Stimulated activated CD8-positive, alpha-beta memory T cell treated with anti-CD3 and anti-CD28 coated beads, Interleukin-12 subunit alpha, Interleukin-12 subunit beta, amount 100 ng/mL, for 1 hour (primary cell): Measurements from ENCODE around the gene CWF19L2.
"Not testable (repeated sequence)": the region's sequence is repeated elsewhere in the genome, so short reads cannot be mapped to it uniquely, and the experiment has no call there.

ENCODE experiments used
- DNase-seq: peaks from one replicate; pipeline ENCODE4 v3.0.0-alpha.2; 2020; ENCODE audit warnings: low read depth

Gene CWF19L2

DNA sequence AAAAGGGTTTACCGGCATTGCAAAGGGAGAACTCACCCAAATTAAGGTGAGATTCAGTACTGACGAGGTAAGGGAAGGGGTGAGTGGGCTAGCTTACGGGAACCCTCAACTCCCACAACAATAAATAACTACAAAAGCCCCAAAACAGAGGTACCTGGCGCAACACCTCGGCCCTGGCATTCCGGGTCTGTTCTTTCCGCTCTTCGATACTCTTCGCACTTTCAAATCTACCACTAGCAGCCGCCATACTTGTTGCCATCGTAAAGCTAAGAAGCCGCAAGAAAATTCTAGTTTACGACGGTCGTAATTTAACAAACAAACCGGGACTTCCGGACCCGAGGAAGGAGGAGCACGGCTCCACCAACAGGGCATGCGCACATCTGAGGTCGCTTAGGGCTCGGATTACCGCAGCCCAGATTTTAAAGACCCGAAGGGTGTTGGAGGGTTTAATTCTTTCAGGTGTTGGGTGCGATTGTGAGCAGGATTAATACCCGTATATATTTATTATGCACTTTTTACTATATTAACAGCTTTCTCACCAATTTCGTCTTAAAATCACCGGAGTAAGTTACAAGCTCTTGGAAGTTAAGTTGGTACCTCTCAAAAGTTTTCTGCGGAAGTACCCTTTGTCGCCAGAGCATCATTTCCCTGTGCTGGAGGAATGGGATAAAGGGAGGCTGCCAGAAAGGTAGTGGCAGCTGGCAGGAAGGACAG lies at the start of gene CWF19L2:
Gene CWF19L2, minus strand, starts transcription at position 268 of the 714 bp plus-strand sequence. Its CDS starts 9 bp downstream, at position 259.
- DNase-seq = peak; percentile 82

DNA sequence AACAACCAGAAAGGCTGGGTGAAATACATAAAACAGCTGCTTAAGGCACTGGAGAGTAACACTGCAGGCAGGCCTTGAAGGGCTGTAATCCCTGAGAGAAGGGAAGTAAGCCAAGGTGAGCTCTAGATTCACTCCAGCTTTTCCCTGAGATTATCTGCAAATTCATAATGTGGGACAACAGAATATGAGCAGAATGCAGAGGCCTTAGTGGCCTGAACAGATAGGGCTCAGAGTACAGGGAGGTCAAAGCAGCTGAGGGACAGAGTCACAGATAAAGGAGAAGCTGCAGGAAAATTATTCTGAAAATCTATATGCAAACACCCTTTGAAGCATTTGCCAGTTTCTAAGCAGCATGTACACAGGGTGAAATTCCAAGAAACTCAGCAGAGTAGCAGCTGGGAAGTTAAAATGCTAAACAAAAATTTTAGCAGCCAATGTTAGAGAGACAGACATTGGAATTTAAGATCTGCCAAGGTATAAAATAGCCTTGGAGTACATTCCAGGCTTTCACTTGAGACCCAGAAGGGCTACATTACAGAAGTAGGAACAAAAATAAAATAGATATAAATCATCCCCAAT lies 48.1 kb upstream of the CWF19L2 start:
- DNase-seq = no peak

DNA sequence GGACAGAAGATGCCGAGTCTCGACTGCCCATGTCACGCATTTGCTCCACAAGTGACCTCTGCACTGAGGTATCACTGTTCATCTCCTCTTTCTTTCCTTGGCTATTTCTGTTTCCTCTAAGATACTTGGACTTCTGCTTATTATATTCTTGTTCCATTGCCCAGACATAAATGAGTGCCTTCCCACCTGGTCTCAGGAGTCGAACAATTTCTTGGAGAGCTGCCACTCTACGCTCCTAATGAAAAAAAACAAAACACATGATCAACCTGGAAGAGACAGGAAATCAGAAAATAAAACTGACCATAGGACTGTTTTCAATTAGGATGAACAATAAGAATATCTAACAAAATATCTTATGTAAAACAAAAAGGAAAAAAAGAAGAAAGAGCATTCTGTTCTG lies 47.4 kb upstream of the CWF19L2 start:
- no peak for DNase-seq

DNA sequence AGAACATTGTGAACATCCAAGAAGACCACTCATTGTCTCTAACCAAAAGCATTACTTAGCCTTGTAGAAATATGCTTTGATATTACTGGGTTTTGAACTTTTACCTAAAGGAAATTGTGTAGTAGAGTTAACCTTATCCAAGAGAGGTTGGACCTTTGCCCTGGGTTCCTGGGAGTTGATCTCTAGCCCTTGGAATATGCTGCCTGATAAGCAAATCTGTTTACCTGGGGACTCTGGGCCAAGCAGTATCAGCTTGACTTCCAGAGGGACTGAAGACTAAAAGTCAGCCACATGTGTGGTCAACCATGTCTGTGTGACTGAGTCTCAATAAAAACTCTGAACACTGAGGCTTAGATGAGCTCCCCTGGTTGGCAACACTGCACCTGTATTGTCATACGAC lies 44.1 kb upstream of the CWF19L2 start:
- DNase-seq = no peak

DNA sequence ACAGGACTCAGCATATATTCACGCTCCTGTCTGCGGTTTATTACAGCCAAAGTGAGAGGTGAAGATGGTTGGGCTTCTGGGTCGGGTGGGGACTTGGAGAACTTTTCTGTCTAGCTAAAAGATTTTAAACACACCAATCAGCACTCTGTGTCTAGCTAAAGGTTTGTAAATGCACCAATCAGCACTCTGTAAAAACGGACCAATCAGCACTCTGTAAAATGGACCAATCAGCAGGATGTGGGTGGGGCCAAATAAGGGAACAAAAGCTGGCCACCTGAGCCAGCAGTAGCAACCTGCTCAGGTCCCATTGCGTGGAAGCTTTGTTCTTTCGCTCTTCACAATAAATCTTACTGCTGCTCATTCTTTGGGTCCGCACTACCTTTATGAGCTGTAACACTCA lies 39.7 kb upstream of the CWF19L2 start:
- DNase-seq = not testable (repeated sequence)

DNA sequence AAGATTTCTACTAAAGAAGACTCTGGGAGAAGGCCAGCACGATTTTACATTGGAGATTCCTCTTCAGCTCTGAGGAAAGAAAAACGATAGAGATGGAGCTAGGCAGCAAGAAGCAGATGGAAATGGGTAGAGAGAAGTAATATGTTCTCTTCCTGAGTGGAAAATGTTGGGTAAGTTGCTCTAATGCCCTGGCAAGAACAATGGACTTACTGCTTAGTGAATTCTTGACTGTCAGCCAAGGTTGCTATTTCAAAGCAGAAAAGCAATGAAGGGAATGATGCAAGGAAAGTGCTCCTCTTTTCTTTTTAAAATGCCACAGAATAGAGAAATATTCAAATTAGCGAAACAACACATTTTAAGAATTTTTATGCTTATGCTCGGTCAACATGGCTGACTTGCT lies 38.4 kb upstream of the CWF19L2 start:
- no peak for DNase-seq

DNA sequence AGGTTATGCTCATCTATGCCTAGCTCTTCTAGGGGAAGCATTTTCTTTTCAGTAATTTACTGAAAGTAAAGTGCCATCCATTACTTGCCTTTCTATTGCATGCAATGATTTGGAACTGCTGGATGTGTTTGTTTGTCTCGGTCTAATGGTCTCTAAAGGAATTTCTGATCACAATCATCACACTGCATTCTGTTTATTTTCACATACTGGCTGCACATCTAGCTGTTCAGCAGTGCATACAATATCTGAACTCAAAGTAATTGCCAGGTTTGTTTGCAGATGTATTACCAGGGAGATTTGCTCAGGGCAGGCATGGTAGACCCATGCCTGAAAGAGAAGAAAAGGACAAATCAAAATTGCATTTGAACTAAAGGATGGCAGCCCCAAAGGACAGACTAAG lies 36.4 kb upstream of the CWF19L2 start:
- no peak for DNase-seq

DNA sequence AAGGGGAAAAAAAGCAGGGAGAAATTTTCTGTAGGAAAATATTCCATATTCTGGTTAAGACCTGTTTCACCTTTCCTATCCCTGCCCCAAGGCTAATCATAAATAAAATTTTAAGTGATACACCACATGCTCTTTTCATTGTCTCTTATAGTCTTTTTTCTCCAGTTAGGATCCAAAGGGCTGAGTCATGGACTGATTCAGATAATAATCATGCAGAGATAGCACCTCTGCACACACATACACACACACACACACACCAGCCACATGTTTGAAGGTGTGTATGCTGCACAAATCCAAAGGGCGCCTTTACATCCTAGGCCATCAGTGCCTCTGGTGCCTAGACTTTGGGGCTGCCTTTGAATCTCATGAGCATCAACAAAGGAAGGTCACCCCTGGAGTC lies 35.5 kb upstream of the CWF19L2 start:
- DNase-seq = no peak

DNA sequence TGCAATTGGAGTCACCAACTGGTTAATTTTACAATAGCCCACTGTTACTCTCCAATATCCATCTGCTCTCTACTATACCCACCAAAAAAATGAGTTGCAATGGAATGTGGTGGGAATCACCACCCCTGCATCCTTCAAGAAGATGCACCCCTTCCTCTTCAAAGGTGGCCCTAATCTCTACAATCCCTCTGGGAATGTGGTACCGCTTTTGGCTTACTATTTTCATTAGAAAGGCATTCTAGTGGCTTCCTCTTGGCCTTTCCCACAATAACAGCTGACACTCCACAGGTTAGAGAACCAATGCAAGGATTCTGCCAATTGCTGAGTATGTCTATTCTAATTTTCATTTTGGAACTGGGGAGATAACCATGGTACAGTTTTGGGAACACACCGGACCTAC lies 33.2 kb upstream of the CWF19L2 start:
- no peak for DNase-seq

DNA sequence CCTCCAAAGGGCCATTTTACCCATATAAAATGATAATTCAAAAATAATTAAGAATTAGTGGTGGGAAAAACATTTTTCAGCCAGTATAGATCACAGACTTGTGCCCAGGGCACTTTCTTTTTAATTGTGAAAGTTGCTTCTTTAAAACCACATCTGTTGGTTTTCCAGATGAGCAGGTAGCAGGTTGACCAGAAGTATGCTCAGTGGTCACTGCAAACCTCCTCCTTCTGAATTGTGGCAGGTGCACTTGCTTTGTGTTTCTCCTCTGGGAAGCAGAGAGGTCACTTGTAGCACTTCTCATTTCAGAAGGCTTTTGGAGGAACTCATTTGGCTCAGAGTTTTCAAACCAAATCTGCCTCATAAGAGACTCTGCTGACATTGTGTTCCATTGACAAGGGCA lies 24.6 kb upstream of the CWF19L2 start:
- DNase-seq = no peak

DNA sequence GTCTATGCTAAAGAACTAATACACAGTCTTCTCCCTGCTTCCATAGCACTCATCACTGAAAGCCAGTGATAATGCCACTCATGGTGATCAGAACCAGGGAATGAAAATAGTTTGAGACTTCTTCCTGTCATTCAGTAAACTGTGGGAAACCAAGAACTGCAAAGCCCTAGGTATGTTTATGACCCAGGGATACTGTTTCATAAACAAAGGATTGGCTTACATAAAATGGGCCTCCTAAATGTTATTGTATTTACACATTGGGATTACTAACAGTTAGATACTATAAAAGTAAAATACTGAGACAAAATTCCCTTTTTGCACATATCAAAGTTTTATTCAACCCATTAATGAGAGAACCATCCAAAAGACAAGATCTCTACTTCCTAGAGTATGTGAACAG lies 21.3 kb upstream of the CWF19L2 start:
- DNase-seq = no peak

DNA sequence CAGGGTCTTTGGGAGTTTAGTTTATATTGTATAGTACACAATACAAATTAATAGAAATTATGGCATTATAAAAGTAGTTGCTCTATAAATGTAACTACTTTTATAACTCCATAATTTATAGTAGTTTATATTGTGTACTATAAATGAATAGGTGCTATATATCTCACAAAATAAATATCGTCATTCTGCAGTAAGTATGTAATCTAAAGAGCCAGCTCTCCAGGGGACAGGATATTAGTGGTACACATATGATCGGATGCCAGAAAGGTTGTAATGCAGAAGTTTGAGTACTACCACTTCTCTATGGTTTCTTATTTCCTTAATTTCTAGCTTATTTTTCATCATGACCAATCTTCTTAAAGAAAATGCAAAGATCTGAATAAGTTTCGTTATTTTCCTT lies 20.2 kb upstream of the CWF19L2 start:
- DNase-seq = no peak

DNA sequence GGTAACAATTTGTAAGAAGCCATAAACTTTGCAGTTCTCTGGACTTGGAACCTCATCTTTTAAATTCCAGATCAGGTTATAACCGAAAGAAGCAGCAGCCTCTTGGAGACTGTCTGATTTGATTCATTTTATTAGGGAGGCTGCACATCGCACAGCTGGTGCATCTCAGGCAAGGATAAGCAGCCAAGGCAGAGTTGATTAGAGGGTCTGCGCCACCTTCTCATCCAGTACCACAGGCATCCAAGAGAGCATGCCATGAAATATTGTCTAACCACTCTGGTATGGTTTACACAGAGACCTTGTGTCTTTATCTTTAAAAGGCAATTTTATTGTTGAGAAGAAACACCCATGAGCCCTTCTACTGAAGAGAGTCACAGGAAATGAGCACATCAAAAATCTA lies 16.2 kb upstream of the CWF19L2 start:
- DNase-seq = no peak

DNA sequence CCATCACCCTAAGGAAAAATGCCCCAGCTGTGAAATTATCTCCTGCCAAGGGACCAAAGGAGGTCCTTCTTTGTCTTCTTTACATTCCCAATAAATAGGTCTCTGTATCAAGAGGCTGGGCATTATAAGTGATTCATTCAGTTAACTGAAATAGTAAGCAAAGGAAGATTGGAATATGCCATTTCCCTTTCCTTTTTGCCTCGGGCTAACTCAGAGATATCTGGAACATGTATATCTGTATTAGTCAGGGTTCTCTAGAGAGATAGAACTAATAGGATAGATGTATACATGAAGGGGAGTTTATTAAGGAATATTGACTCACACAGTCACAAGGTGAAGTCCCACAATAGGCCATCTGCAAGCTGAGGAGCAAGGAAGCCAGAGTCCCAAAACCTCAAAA lies 15.3 kb upstream of the CWF19L2 start:
- no peak for DNase-seq

DNA sequence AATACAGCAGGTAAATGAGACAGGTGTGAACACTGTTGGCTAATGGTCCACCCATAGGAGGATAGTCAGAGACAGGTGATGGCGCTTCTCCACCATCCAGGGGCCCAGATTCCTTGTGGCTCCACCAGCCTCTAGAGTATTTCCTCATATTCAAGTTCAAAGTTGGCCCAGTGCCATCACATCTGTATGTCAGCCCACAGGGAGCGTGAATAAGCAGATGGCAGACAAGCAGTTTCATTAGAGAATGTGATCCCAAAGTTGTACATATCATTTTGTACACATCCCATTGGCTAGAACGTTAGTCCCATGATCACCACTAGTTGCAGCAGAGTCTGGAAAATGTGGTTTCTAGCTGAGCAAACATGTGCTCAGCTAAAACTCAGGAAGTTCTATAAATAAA lies 11.0 kb upstream of the CWF19L2 start:
- no peak for DNase-seq

DNA sequence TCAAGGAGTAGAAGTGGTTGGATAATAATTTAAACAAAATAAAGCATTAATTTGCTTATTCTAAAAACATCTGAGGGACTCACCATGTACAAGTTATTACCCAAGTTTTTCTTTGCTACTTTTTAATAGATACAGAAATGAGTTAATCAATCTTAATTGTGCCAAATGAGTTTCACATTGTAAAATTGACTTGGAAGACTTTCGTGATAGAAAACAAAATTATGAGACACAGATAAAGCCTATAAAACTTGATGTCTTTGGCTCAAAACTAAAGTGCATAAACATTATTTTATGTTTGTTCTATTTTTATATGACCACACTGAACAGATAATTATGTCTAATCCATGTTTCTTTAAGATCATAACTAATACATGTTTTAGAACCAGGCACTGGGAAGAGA lies 10.1 kb upstream of the CWF19L2 start:
- no peak for DNase-seq

DNA sequence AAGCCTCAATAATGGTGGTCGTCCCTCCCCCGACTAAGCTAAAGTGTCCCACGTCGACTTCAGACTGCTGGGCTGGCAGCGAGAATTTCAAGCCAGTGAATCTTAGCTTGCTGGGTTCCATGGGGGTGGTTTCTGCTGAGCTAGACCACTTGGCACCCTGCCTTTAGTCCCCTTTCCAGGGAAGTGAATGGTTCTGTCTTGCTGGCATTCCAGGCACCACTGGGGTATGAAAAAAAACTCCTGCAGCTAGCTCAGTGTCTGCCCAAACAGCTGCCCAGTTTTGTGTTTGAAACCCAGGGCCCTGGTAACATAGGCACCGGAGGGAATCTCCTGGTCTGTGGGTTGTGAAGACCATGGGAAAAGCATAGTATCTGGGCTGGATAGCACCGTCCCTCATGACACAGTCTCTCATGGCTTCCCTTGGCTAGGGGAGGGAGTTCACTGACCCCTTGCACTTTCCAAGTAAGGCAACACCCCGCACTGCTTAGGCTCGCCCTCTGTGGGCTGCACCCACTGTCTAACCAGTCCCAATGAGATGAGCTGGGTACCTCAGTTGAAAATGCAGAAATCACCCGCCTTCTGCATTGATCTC lies 8.7 kb upstream of the CWF19L2 start:
- DNase-seq = not testable (repeated sequence)

DNA sequence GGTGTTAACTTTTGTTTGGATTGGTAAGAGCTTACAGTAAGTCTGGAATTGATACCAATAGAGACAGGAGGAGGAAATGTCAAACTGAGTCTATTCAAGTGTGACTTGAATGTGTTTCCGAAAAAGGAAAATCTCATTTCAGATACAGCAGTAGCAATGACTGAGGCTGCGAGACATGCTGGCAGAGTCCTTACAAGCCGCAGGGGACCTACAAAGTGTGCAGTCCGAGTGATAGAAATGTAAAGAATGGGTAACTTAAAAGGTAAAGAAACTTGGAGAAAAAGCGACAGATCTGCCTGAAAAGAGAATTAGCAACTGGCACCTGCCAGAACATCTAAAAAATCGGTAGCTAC lies 444 bp downstream of the CWF19L2 start:
- no peak for DNase-seq

DNA sequence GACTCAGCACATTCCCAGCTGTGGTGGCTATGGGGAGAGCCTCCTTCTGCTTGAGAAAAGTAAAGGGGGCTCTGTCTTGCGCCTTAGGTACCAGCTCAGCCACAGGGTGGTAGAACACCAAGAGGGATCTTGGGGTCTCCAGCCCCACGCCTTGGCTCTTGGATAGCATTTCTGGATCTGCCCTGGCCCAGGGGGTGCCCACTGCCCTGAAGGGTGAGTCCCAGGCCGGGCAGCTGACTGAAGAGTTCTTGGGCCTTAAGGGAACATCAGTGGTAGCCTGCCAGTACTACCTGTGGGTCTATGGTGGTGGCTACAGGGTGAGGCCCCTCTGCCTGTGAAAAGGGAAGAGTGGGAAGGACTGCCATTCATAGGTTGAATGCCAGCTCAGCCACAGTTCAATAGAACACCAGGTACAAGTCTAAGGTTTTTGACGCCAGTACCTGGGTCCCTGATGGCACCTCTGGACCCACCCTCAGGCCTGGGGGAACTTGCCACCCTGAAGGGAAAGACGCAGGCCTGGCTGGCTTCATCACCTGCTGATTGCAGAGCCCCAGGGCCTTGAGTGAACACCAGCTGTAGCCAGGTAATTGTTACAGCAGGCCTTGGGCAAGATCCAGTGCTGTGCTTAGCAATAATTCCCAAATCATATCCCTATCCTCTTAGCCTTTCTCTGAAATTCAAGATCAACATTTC lies 3.9 kb downstream of the CWF19L2 start:
- DNase-seq = no peak

DNA sequence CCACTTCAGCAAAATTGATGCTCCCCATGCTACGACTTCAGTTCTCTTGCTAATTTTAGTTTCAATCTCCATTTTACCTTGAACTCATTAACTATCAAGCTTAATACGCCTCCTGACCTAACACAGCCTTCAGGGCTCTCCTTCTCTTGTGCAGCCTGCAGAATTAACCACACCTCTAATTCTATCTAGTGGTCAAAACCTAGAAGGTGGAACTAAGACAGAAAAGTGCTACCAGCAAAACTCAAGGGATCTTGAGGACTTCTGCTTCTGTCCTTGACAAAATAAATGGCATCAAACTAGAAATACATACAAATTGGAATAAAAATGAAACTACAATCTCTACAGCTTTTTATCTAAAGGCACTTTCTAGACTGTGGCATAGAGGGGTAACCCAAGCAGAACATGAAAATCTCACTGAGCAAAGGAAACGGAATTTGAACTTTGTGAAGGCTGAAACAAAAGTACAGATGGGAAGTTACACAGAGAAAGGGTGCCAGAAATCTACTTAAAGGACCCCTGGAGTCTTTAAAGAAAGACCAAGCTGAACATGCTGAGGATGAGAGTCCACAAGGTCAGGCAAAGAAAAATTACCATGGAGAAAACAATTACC lies 10.7 kb downstream of the CWF19L2 start:
- DNase-seq = no peak

DNA sequence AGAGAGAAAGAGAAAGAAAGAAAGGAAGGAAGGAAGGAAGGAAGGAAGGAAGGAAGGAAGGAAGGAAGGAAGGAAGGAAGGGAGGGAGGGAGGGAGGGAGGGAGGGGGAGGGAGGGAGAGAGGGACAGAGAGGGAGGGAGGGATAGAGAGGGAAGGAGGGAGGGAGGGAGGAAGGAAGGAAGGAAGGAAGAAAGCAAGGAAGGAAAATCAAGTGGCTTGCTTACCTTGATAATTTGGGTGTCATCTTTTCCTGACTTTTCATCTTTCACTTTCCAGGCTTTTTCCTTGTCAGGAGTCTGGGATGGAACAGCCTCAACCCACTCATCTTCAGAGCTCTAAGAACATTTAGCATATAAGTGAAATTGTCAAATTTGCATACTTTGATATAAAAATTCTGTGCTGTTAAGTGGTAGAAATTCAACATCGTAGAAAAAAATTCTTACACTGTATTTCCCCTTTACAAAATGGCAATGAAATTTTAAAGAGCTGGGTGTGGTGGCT lies 14.9 kb downstream of the CWF19L2 start:
- DNase-seq = no peak

DNA sequence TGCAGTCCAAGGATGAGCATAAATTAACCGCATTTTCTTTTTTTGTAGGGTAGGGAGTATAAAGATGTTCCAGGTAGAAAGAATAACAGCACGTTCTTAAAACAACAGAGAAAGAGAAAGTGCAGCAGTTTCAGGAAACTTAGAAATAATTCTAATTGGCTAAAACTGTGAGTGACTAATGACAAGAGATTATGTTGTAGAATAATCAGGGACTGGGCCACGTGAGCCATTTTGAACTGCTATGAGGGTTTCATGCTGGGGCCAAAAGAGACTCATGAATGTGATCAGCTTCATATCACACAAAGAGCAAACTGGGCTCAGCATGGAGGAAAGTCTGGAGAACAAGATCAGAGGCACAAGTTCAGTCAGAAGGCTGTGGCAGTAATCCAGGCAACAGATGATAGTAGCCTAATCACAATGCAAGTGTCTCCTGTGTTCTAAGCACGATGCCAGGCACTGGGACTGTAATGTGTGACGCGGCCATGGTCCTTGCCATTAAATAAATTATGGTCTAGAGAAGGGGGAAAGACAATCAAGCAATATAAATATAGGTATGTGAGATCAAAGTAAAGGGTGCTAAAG lies 17.9 kb downstream of the CWF19L2 start:
- no peak for DNase-seq
